A673 (cell line): ENCODE measurements around the gene RAET1E. TPM values are rescaled to one million over a fixed set of nuclear protein-coding genes. Genes with fewer than 3 reads are reported as not detected.

Source experiments
- BruUV-seq: library from RNA; stranded (reverse); fragments of 400-500 nt; replicated peaks from 2 replicates; lab custom pipeline; 2021; lab: Mats Ljungman, UMichigan
- CTCF ChIA-PET: fragments of 300-600 bp; sonication (Branson Sonifier 250); formaldehyde crosslinking; loops from one replicate; lab custom pipeline; 2022; ENCODE audit warnings: antibody characterized with exemption; lab: Charles Lee
- POLR2A ChIA-PET: fragments of 300-600 bp; sonication (Branson Sonifier 250); formaldehyde crosslinking; loops from one replicate; lab custom pipeline; 2022; ENCODE audit warnings: antibody characterized with exemption; ENCODE audit not compliant: low non-redundant PET; lab: Charles Lee
- DNase-seq: peaks from one replicate; pipeline ENCODE4 v3.0.0-alpha.2; 2015; ENCODE audit warnings: low spot score
- H3K27ac ChIP-seq: fragments of 200-600 bp; sonication (generic); 2 replicates; pipeline ENCODE4 v1.5.1; 2016; ENCODE audit warnings: mixed run types, low read depth, mild to moderate bottlenecking, mixed read lengths, antibody characterized with exemption, low read length; ENCODE audit not compliant: poor library complexity, severe bottlenecking
- H3K27me3 ChIP-seq: fragments of 200-600 bp; sonication (generic); replicated peaks from 2 replicates; pipeline ENCODE4 v1.6.1; 2017; ENCODE audit warnings: mixed run types, low read depth, mild to moderate bottlenecking, mixed read lengths, antibody characterized with exemption, low read length; ENCODE audit not compliant: insufficient read depth, poor library complexity
- H3K36me3 ChIP-seq: fragments of 200-600 bp; sonication (generic); 2 replicates; pipeline ENCODE4 v1.6.1; 2016; ENCODE audit warnings: mixed run types, mild to moderate bottlenecking, mixed read lengths, antibody characterized with exemption, low read length; ENCODE audit not compliant: insufficient read depth, poor library complexity, severe bottlenecking
- H3K4me1 ChIP-seq: fragments of 200-600 bp; sonication (generic); 2 replicates; pipeline ENCODE4 v1.6.1; 2017; ENCODE audit warnings: mixed run types, mild to moderate bottlenecking, mixed read lengths, antibody characterized with exemption, low read length; ENCODE audit not compliant: insufficient read depth, poor library complexity, severe bottlenecking
- H3K4me3 ChIP-seq: fragments of 200-600 bp; sonication (generic); 2 replicates; pipeline ENCODE4 v1.5.1; 2016; ENCODE audit warnings: low read depth, mixed run types, mild to moderate bottlenecking, mixed read lengths, low read length; ENCODE audit not compliant: poor library complexity, severe bottlenecking
- H3K9me3 ChIP-seq: fragments of 200-600 bp; sonication (generic); 2 replicates; pipeline ENCODE4 v1.6.1; 2016; ENCODE audit warnings: mixed run types, low read depth, mild to moderate bottlenecking, mixed read lengths, antibody characterized with exemption, low read length; ENCODE audit not compliant: poor library complexity, severe bottlenecking
- CTCF ChIP-seq: fragments of 300-800, 200-600 bp; sonication (generic); conservative IDR thresholded peaks from 2 replicates; pipeline ENCODE4 v1.5.1; 2017; ENCODE audit warnings: low read depth, mild to moderate bottlenecking, antibody characterized with exemption, low read length, moderate library complexity, mixed read lengths
- EZH2 ChIP-seq: fragments of 200-600 bp; sonication (generic); IDR thresholded peaks from 2 replicates; pipeline ENCODE4 v1.6.1; 2017; ENCODE audit warnings: borderline replicate concordance, low read depth, mild to moderate bottlenecking, mixed read lengths, antibody characterized with exemption, low read length; ENCODE audit not compliant: poor library complexity, severe bottlenecking
- intact Hi-C: fragments of 100-400 bp; cut with micrococcal nuclease; formaldehyde crosslinking; loops from one replicate; pipeline ENCODE4 v1.10.0; 2022; ENCODE audit not compliant: unreplicated experiment
- total RNA-seq: library from RNA; stranded (reverse); gene quantifications from 2 replicates; pipeline ENCODE4 v1.2.3, GENCODE V29; 2021

RAET1E gene
- total RNA-seq, 1 experiment from 2014 or later = 3.2 TPM

GRCh38 chr6:149934249-149935156 lies 36.6 kb upstream of the RAET1E start:
- peak; percentile 87 for DNase-seq
- BruUV-seq = no TSS peak
- peaks cover 37% of the 10 kb centered on the region for H3K27me3 ChIP-seq

GRCh38 chr6:149933461-149933860 lies 35.5 kb upstream of the RAET1E start:
- CTCF ChIA-PET = no interaction called here
- H3K4me1 ChIP-seq = no peaks in the 10 kb centered on the region
- H3K27ac ChIP-seq = no peak overlapping the region
- H3K4me3 ChIP-seq = no peak overlapping the region
- H3K9me3 ChIP-seq = no peaks in the 10 kb centered on the region
- BruUV-seq = no TSS peak
- TF ChIP-seq EZH2 (no peak), CTCF (no peak)
- DNase-seq = no peak
- intact Hi-C loops = loop anchor here (10.0 kb wide), 2 partner anchors 401 to 461 kb away; no protein-coding TSS in a partner anchor
- H3K36me3 ChIP-seq = no peaks in the 10 kb centered on the region
- H3K27me3 ChIP-seq = peaks cover 31% of the 10 kb centered on the region
- POLR2A ChIA-PET = no interaction called here

More at GRCh38 chr6:149934249-149935156, 36.6 kb upstream of the RAET1E start:
- ChIA-PET POLR2A (no interaction called here), CTCF (interaction anchor here (0.5 to 1.0 kb wide), 3 partner anchors 76 to 209 kb away, joined by 3 to 7 read pairs (median 5); partner anchors contain the start of gene PPP1R14C)
- Histone ChIP-seq H3K9me3 (no peaks in the 10 kb centered on the region), H3K36me3 (no peaks in the 10 kb centered on the region), H3K4me1 (no peaks in the 10 kb centered on the region), H3K27ac (no peak overlapping the region), H3K4me3 (no peak overlapping the region)
- intact Hi-C loops = loop anchor here (1.0 to 10.0 kb wide), 4 partner anchors 83 to 880 kb away; no protein-coding TSS in a partner anchor
- TF ChIP-seq CTCF (peak; percentile 82), EZH2 (no peak)

- no peaks in the 10 kb centered on the region for H3K9me3 ChIP-seq
- no TSS peak for BruUV-seq
- H3K27ac ChIP-seq = no peak overlapping the region
- DNase-seq = no peak
- H3K27me3 ChIP-seq = peaks cover 28% of the 10 kb centered on the region
- no peaks in the 10 kb centered on the region for H3K4me1 ChIP-seq
- ChIA-PET CTCF (no interaction called here), POLR2A (no interaction called here)
- intact Hi-C loops = loop anchor here (10.0 kb wide), 2 partner anchors 402 to 462 kb away; no protein-coding TSS in a partner anchor
- TF ChIP-seq EZH2 (no peak), CTCF (no peak)
- H3K36me3 ChIP-seq = no peaks in the 10 kb centered on the region
- H3K4me3 ChIP-seq = no peak overlapping the region
Measured at GRCh38 chr6:149933036-149933435, 35.1 kb upstream of the RAET1E start.
